GM19099 (cell line): Measurements from ENCODE around the gene ELOVL6.

Experiments used
- POLR2A ChIP-seq: IDR thresholded peaks from 3 replicates; pipeline ENCODE4 v1.6.1; 2011; ENCODE audit warnings: low read depth; ENCODE audit not compliant: insufficient read length; ENCODE audit errors: extremely low read depth

ELOVL6 gene

GRCh38 chr4:110139111-110139510 lies 59.3 kb downstream of the ELOVL6 start:
- TF ChIP-seq POLR2A: no peak

GRCh38 chr4:110138551-110138950 lies 59.9 kb downstream of the ELOVL6 start:
- TF ChIP-seq POLR2A: no peak

GRCh38 chr4:110137829-110138228 lies 60.6 kb downstream of the ELOVL6 start:
- no peak for TF ChIP-seq POLR2A

- no peak for TF ChIP-seq POLR2A
Measured at GRCh38 chr4:110135523-110135922, 62.9 kb downstream of the ELOVL6 start.

- TF ChIP-seq POLR2A: no peak
Measured at GRCh38 chr4:110135076-110135475, 63.3 kb downstream of the ELOVL6 start.

- TF ChIP-seq POLR2A: no peak
Measured at GRCh38 chr4:110134269-110134869, 64.0 kb downstream of the ELOVL6 start.

DNA sequence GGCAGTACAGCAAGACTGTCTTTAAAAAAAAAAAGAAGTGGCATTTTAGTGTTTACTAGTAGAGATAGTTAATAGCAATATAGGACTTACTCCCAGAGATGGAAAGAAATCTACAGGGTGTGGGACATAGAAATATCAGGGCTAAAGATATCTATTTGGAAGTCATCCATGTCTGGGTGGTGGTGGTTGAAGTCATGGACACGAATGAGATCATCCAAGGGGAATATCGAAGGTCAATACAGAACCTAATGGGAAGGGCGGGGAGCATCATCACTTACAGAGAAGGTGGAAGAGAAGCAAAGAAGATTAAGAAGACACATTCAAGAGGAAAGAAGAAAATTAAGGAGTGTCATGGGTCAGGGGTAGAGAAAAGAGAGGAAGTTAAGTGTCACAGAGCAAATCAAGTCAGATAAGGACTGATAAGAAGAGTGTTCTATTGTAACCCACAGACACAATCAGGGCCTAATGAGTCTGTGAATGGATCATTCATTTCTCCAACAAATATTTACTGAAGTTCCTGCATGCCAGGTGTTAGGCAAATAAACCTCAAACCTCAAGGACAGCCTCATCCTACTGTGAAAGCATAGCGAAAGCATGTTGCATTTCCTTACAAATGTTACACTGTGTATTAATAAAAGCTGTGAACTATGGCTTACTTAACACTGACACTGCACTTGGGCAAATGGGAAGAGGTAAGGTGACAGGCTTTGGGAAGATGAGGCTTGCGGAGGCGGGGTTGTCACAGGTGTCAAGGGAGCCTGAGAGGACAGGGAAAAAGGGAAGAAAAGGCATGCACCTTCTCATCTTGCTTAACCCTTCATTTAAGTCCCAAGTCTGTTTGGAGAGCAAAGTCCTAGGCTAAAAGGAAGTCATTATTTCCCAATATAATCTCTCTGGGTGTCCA lies 65.3 kb downstream of the ELOVL6 start:
- TF ChIP-seq POLR2A: no peak

- TF ChIP-seq POLR2A: no peak
Measured at GRCh38 chr4:110131916-110132315, 66.5 kb downstream of the ELOVL6 start.

- no peak for TF ChIP-seq POLR2A
Measured at GRCh38 chr4:110130576-110131358, 67.6 kb downstream of the ELOVL6 start.

DNA sequence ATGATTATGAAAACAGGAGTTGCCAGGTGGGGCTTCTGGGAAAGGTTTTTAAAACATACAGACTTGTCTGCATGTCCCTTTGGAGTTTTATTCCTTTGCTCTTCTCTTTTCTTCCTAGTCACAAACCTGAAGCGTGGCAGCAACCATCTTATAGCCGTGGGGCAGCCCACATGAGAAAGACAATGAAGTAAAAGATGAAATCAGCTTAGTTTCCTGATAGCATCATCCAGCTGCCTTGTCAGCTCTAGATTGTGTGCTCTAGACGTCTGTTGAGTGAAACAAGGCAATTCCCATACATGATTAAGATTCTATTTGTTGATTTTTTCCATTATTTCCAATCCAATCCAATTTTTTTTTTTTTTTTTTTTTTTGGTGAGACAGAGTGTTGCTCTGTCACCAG lies 68.9 kb downstream of the ELOVL6 start:
- no peak for TF ChIP-seq POLR2A

GRCh38 chr4:110128472-110128919 lies 69.9 kb downstream of the ELOVL6 start:
- TF ChIP-seq POLR2A: no peak

GRCh38 chr4:110128029-110128428 lies 70.4 kb downstream of the ELOVL6 start:
- no peak for TF ChIP-seq POLR2A

DNA sequence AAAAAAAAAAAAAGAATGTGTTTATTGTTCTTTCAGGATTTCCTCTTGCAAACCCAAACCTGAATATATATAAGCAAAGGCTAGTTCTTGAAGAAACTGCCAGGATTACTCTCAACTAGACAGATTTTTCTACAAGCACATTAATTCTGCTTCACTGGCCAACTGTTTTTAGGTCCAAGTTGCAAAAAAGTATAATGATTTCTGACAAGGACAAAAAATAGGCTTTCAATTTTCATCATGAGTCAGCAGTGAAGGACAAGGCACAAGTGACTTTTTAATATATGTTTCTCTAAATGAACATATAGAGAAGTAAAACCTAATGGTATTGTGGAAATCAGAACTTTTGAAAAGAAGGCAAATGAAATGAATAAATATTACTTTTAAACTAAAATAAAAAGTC lies 73.7 kb downstream of the ELOVL6 start:
- no peak for TF ChIP-seq POLR2A

- TF ChIP-seq POLR2A: no peak
Measured at GRCh38 chr4:110122201-110122600, 76.2 kb downstream of the ELOVL6 start.

DNA sequence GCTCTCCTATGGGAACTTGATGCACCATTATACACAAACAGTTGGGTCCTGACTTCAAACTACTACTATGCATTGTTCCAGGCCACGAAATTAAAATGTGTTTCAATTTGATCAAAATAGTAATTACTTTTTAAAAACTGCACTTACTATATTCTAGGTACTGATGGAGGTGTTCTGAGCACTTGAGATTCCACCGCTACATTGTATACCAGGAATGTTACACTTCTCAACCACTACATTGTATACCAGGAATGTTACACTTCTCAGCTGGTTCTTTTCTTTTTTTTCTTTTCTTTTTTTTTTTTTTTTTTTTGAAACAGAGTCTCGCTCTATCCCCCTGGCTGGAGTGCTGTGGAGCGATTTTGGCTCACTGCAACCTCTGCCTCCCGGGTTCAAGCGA lies 77.9 kb downstream of the ELOVL6 start:
- TF ChIP-seq POLR2A: no peak
